Hepatocyte (in vitro differentiated cells): Measurements from ENCODE around the gene DHRS7C. TPM values are rescaled to one million over a fixed set of nuclear protein-coding genes. Genes with fewer than 3 reads are reported as not detected.
A peak's percentile ranks its signal among the peaks of the same experiment; 100 is the strongest.

Experiments used
- DNase-seq: peaks from one replicate; pipeline ENCODE4 v3.0.0-alpha.2; 2016; ENCODE audit warnings: low spot score
- H2AFZ ChIP-seq: fragments of 200-600 bp; sonication (generic); 2 replicates; pipeline ENCODE4 v1.6.0; 2016; ENCODE audit warnings: antibody characterized with exemption, mild to moderate bottlenecking
- H3K27ac ChIP-seq: fragments of 200-600 bp; sonication (generic); 2 replicates; pipeline ENCODE4 v1.5.1; 2016; ENCODE audit warnings: mild to moderate bottlenecking
- H3K27me3 ChIP-seq: fragments of 200-600 bp; sonication (generic); 2 replicates; pipeline ENCODE4 v1.6.1; 2016
- H3K36me3 ChIP-seq: fragments of 200-600 bp; sonication (generic); replicated peaks from 2 replicates; pipeline ENCODE4 v1.5.1; 2016; ENCODE audit warnings: low read depth; ENCODE audit not compliant: insufficient read depth
- H3K4me1 ChIP-seq: fragments of 200-600 bp; sonication (generic); 2 replicates; pipeline ENCODE4 v1.5.1; 2016; ENCODE audit warnings: mild to moderate bottlenecking, moderate library complexity; ENCODE audit not compliant: insufficient read depth
- H3K4me2 ChIP-seq: fragments of 200-600 bp; sonication (generic); 2 replicates; pipeline ENCODE4 v1.6.0; 2016
- H3K4me3 ChIP-seq: fragments of 200-600 bp; sonication (generic); 2 replicates; pipeline ENCODE4 v1.5.1; 2016; ENCODE audit warnings: mild to moderate bottlenecking
- H3K79me2 ChIP-seq: fragments of 200-600 bp; sonication (generic); 2 replicates; pipeline ENCODE4 v1.6.0; 2017; ENCODE audit warnings: mild to moderate bottlenecking
- H3K9me2 ChIP-seq: fragments of 200-600 bp; sonication (generic); replicated peaks from 2 replicates; pipeline ENCODE4 v1.6.0; 2017; ENCODE audit warnings: mild to moderate bottlenecking; ENCODE audit not compliant: insufficient read depth
- H3K9me3 ChIP-seq: fragments of 200-600 bp; sonication (generic); 2 replicates; pipeline ENCODE4 v1.5.1; 2016; ENCODE audit warnings: low read depth, mild to moderate bottlenecking
- H4K20me1 ChIP-seq: fragments of 200-600 bp; sonication (generic); 2 replicates; pipeline ENCODE4 v1.6.0; 2016; ENCODE audit warnings: mild to moderate bottlenecking; ENCODE audit not compliant: insufficient read depth, poor library complexity, severe bottlenecking
- EZH2 ChIP-seq: fragments of 200-600 bp; sonication (generic); IDR thresholded peaks from 2 replicates; pipeline ENCODE4 v1.6.1; 2016; ENCODE audit warnings: antibody characterized with exemption, mild to moderate bottlenecking, borderline replicate concordance
- EZH2phosphoT487 ChIP-seq: fragments of 200-600 bp; sonication (generic); IDR thresholded peaks from one replicate; pipeline ENCODE4 v1.6.1; 2018; ENCODE audit warnings: antibody characterized with exemption, mild to moderate bottlenecking, low read depth, moderate library complexity; ENCODE audit not compliant: unreplicated experiment, severe bottlenecking
- WGBS: methylation state at CpG from one replicate; pipeline ENCODE4 v1.1.6; 2016; ENCODE audit warnings: low lambda C conversion rate; ENCODE audit errors: missing lambda C conversion rate; 5-methylcytosine and 5-hydroxymethylcytosine counted together
- polyA plus RNA-seq: library from polyadenylated mRNA; unstranded; fragments of >200 nt; fragmentation: Nextera tagmentation; extraction: Ambion mirVana; gene quantifications from 2 replicates; pipeline ENCODE4 v1.2.1, GENCODE V29; 2016
- total RNA-seq: library from RNA; depleted of rRNA; stranded (reverse); fragments of >200 nt; gene quantifications from 2 replicates; pipeline ENCODE4 v1.2.3, GENCODE V29; 2014
- TF ChIP-seq, protein P1 (sequence below): fragments of 200-600 bp; sonication (generic); IDR thresholded peaks from 2 replicates; pipeline ENCODE4 v1.5.1; 2016; ENCODE audit warnings: antibody characterized with exemption, mild to moderate bottlenecking; ENCODE audit not compliant: poor library complexity

The DHRS7C gene
- total and polyA plus RNA-seq, 2 experiments from 2014 or later: 0.19 TPM; not detected in 1

DNA sequence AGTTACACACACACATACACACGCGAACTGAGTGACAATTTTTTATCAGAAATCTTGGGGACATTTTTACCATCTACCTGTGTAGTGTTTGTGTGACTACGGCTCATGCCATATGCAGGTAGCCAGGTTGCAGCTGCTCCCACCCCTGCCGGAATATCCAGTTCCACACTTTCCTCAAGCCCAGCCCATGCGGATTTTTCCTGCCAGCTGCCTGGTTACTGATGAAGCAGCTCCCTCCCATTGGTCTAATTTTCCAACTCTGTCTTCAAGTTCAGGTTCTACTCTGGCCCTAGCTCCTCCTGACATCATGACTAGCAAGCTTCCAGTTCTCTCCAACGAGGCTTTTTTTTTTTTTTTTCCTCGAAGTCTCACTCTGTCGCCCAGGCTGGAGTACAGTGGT is 25.7 kb upstream of the DHRS7C start:
- no peak overlapping the region for H2AFZ ChIP-seq
- H3K27me3 ChIP-seq: no peaks in the 10 kb centered on the region
- DNase-seq: peak; percentile 79
- no peaks in the 10 kb centered on the region for H3K36me3 ChIP-seq
- no peaks in the 10 kb centered on the region for H3K4me1 ChIP-seq
- H3K9me2 ChIP-seq: no peaks in the 10 kb centered on the region
- H4K20me1 ChIP-seq: no peaks in the 10 kb centered on the region
- H3K9me3 ChIP-seq: no peaks in the 10 kb centered on the region
- no peak overlapping the region for H3K4me3 ChIP-seq
- H3K79me2 ChIP-seq: no peaks in the 10 kb centered on the region
- no peak for TF ChIP-seq EZH2phosphoT487
- TF ChIP-seq EZH2: no peak
- TF ChIP-seq, protein P1, sequence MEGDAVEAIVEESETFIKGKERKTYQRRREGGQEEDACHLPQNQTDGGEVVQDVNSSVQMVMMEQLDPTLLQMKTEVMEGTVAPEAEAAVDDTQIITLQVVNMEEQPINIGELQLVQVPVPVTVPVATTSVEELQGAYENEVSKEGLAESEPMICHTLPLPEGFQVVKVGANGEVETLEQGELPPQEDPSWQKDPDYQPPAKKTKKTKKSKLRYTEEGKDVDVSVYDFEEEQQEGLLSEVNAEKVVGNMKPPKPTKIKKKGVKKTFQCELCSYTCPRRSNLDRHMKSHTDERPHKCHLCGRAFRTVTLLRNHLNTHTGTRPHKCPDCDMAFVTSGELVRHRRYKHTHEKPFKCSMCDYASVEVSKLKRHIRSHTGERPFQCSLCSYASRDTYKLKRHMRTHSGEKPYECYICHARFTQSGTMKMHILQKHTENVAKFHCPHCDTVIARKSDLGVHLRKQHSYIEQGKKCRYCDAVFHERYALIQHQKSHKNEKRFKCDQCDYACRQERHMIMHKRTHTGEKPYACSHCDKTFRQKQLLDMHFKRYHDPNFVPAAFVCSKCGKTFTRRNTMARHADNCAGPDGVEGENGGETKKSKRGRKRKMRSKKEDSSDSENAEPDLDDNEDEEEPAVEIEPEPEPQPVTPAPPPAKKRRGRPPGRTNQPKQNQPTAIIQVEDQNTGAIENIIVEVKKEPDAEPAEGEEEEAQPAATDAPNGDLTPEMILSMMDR: no peak
- no peak overlapping the region for H3K4me2 ChIP-seq
- 63% methylated on average over 8 of the region's 8 CpGs for WGBS
- no peak overlapping the region for H3K27ac ChIP-seq

DNA sequence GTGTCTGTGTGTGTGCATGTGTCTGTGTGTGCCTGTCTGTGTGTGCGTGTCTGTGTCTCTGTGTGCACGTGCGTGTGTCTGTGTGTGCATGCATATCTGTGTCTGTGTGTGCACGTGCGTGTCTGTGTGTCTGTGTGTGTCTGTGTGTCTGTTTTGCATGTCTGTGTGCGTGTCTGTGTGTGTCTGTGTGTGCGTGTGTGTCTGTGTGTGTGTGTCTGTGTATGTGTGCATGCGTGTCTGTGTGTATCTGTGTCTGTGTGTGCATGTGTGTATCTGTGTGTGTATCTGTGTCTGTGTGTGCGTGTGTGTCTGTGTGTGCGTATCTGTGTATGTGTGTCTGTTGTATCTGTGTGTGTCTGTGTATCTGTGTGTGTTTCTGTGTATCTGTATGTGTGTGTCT is 25.1 kb upstream of the DHRS7C start:
- TF ChIP-seq, protein P1: no peak
- TF ChIP-seq EZH2: no peak
- no peak for TF ChIP-seq EZH2phosphoT487
- no peak for DNase-seq
- Histone ChIP-seq H3K4me3 (no peak overlapping the region), H3K9me2 (no peaks in the 10 kb centered on the region), H3K79me2 (no peaks in the 10 kb centered on the region), H4K20me1 (no peaks in the 10 kb centered on the region), H3K27ac (no peak overlapping the region), H2AFZ (no peak overlapping the region), H3K36me3 (no peaks in the 10 kb centered on the region), H3K27me3 (no peaks in the 10 kb centered on the region), H3K9me3 (no peaks in the 10 kb centered on the region), H3K4me2 (no peak overlapping the region), H3K4me1 (no peaks in the 10 kb centered on the region)
- 90% methylated on average over 10 of the region's 10 CpGs for WGBS

DNA sequence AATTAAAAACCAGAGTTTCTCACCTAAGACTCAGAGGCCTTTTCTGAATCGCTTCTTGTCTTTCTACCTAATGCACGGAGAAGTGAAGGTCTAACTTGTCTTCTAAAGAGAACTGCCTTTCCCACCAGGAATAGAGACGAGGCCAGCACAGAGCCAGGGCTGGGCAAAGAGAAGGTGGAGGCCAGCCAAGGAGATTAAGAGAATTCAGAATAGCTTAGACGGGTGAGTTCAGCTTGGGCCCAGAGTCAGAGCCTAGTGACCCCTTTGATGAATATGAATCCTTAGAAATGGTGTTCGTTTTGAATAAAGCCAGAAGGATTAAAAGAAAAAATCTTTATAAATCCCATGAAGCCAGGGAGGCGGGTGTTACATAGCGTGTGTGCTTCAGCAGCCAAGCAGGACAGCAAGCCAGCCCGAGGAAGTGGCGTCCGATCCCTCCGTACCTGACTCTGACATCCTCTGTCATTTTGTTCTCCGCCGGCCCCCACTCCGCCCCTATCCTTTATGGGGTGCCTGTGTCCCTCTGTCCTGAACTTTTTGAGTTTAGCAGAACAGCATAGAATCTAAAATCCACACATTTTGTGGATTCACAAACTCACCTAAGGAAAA is 23.0 kb upstream of the DHRS7C start:
- Histone ChIP-seq H3K9me2 (no peaks in the 10 kb centered on the region), H2AFZ (no peak overlapping the region), H4K20me1 (no peaks in the 10 kb centered on the region), H3K27ac (no peak overlapping the region), H3K36me3 (no peaks in the 10 kb centered on the region), H3K4me2 (no peak overlapping the region), H3K27me3 (no peaks in the 10 kb centered on the region), H3K4me3 (no peak overlapping the region), H3K4me1 (no peaks in the 10 kb centered on the region), H3K9me3 (no peaks in the 10 kb centered on the region), H3K79me2 (no peaks in the 10 kb centered on the region)
- TF ChIP-seq EZH2 (no peak), EZH2phosphoT487 (no peak)
- TF ChIP-seq, protein P1: no peak
- DNase-seq: no peak
- 80% methylated on average over 14 of the region's 14 CpGs for WGBS

DNA sequence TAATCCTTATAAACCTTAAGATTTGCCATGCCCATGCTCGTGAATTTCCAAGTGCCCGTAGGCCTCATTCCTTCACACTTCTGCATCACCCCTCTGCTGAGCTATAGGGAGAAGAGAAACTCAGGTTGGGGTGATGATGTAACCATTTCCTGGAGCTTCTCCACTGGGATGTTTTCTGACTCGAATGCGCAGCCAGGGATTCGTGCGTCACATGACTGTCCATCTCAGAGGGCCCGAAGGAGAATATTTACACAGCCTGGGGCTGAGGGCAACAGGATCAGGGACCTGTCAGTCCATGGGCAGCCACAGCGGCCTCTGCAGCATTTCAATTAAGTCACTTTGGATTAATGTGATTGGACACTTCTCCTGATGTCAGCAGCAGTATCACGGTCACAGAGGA is 21.8 kb upstream of the DHRS7C start:
- Histone ChIP-seq H3K4me1 (no peaks in the 10 kb centered on the region), H3K4me2 (no peak overlapping the region), H3K9me3 (no peaks in the 10 kb centered on the region), H3K27ac (no peak overlapping the region), H3K79me2 (no peaks in the 10 kb centered on the region), H4K20me1 (no peaks in the 10 kb centered on the region), H3K9me2 (no peaks in the 10 kb centered on the region), H3K4me3 (no peak overlapping the region), H2AFZ (no peak overlapping the region), H3K27me3 (no peaks in the 10 kb centered on the region), H3K36me3 (no peaks in the 10 kb centered on the region)
- 90% methylated on average over 9 of the region's 9 CpGs for WGBS
- no peak for DNase-seq
- no peak for TF ChIP-seq EZH2
- no peak for TF ChIP-seq EZH2phosphoT487
- TF ChIP-seq, protein P1: no peak
